Testis (tissue), 2 donors: ENCODE measurements around the gene PCDHA7.
"Not testable (repeated sequence)": the region's sequence is repeated elsewhere in the genome, so short reads cannot be mapped to it uniquely, and the experiment has no call there.

Experiments used
- CTCF ChIP-seq, 3 experiments: fragments of 450-650 bp in 2 of 3; fragments of 200-600 bp in 1 of 3; sonication (generic) in 1 of 3; IDR thresholded peaks; one replicate each; pipeline ENCODE4 v1.5.1; 2016 to 2019; ENCODE audit warnings: antibody characterized with exemption in 3 of 3, mild to moderate bottlenecking in 2 of 3, moderate library complexity in 1 of 3
- POLR2A ChIP-seq: fragments of 450-650 bp; IDR thresholded peaks from one replicate; pipeline ENCODE4 v1.6.1; 2017; ENCODE audit warnings: antibody characterized with exemption, mild to moderate bottlenecking, moderate library complexity

- not testable (repeated sequence) for TF ChIP-seq CTCF (IDR thresholded peaks at IDR 0.05); POLR2A
Observed at GRCh38 chr5:140787422-140787821, 46.6 kb upstream of the PCDHA7 start.
